ENCODE data around the gene SPATA13. TPM values are rescaled to one million over a fixed set of nuclear protein-coding genes. Genes with fewer than 3 reads are reported as not detected.
A peak's percentile ranks its signal among the peaks of the same experiment; 100 is the strongest.

The SPATA13 gene
- total and polyA plus RNA-seq, 7 experiments from 2014 or later: 62.2 to 104 (median 96.2) TPM

DNA sequence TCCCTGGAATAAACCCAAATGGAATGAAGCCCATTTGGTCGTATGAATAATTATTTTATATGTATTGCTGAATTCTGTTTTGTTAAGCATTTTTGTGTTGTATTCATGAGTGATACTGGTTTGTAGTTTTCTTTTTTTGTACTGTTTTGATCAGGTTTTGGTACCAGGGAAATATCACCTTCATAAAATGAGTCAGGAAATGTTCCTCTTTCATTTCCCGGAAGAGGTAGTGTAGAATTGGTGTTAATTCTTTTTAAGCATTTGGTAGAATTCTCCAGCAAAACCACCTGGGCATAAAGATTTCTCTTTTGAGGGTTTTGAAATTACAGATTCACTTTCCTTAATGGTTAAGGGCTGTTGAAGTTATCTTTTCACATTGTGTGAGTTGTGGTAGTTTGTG is 13.3 kb downstream of the SPATA13 start:
- Mint-ChIP-seq H3K4me1 (peaks cover 0 to 10% (median 8%) of the 10 kb centered on the region in 7 donors), H3K27me3 (no peaks in the 10 kb centered on the region), H3K27ac (no peak overlapping the region), H3K36me3 (peaks cover 0 to 6% (median 0%) of the 10 kb centered on the region in 5 donors), H3K4me3 (no peak overlapping the region), H3K9me3 (no peaks in the 10 kb centered on the region)
- intact Hi-C loops (cut with micrococcal nuclease): no loop called here
- no peaks in the 10 kb centered on the region for H3K36me3 ChIP-seq (ENCODE audit: control insufficient read depth in 2 of 3, insufficient read depth in 3 of 3, low read length in 3 of 3)
- ATAC-seq (no peak), DNase-seq (no peak)
- ChIA-PET CTCF (interaction anchor here (0.8 kb wide), 1 partner anchor 12 kb away, joined by 3 read pairs; no protein-coding TSS in a partner anchor), POLR2A (interaction anchor here (0.7 kb wide), 1 partner anchor 153 kb away, joined by 3 read pairs; no protein-coding TSS in a partner anchor)
- H3K27ac ChIP-seq (ENCODE audit: low read depth, low read length): no peak overlapping the region
- H3K27me3 ChIP-seq (ENCODE audit: control insufficient read depth in 2 of 2, insufficient read depth in 2 of 2, low read length in 2 of 2): no peaks in the 10 kb centered on the region
- no peaks in the 10 kb centered on the region for H3K9me3 ChIP-seq (ENCODE audit: control insufficient read depth in 2 of 3, low read length in 3 of 3)
- H3K4me3 ChIP-seq (ENCODE audit: low read length): no peak overlapping the region
- H3K4me1 ChIP-seq (ENCODE audit: control insufficient read depth in 2 of 2, insufficient read depth in 2 of 2, low read length in 2 of 2): no peaks in the 10 kb centered on the region

DNA sequence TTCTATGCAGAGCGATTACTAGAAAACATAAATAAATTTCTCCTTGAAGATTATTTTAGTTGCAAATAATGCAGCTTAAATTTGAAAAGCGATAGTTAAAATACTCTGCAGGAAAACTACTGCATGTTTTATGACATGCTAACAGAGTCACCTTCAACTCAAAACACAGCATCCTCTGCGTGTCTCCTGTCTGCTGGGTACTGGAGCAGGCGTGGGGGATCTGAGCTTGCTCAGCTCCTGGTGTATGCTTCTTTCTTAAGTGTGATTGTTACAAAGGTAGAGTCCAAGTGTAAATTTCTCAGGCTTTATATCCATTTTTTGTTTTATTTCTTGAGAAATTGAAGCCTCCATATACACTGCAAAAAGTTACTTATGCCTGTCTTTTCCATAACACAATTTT is 15.3 kb downstream of the SPATA13 start:
- POLR2A ChIA-PET: no interaction called here
- H3K27me3 ChIP-seq (ENCODE audit: control insufficient read depth in 2 of 2, insufficient read depth in 2 of 2, low read length in 2 of 2): no peaks in the 10 kb centered on the region
- ATAC-seq (no peak), DNase-seq (no peak)
- no peaks in the 10 kb centered on the region for H3K9me3 ChIP-seq (ENCODE audit: control insufficient read depth in 2 of 3, low read length in 3 of 3)
- Mint-ChIP-seq H3K27ac (peak overlapping the region in 1 of 9 donors; percentile 20), H3K9me3 (peaks cover 0 to 2% (median 0%) of the 10 kb centered on the region in 11 donors), H3K4me3 (no peak overlapping the region), H3K36me3 (peaks cover 0 to 13% (median 4%) of the 10 kb centered on the region in 5 donors), H3K27me3 (no peaks in the 10 kb centered on the region), H3K4me1 (peaks cover 0 to 16% (median 8%) of the 10 kb centered on the region in 7 donors)
- CTCF ChIA-PET: no interaction called here
- H3K4me3 ChIP-seq (ENCODE audit: low read length): no peak overlapping the region
- no peaks in the 10 kb centered on the region for H3K36me3 ChIP-seq (ENCODE audit: control insufficient read depth in 2 of 3, insufficient read depth in 3 of 3, low read length in 3 of 3)
- no peak overlapping the region for H3K27ac ChIP-seq (ENCODE audit: low read depth, low read length)
- intact Hi-C loops (cut with micrococcal nuclease): no loop called here
- H3K4me1 ChIP-seq (ENCODE audit: control insufficient read depth in 2 of 2, insufficient read depth in 2 of 2, low read length in 2 of 2): no peaks in the 10 kb centered on the region

DNA sequence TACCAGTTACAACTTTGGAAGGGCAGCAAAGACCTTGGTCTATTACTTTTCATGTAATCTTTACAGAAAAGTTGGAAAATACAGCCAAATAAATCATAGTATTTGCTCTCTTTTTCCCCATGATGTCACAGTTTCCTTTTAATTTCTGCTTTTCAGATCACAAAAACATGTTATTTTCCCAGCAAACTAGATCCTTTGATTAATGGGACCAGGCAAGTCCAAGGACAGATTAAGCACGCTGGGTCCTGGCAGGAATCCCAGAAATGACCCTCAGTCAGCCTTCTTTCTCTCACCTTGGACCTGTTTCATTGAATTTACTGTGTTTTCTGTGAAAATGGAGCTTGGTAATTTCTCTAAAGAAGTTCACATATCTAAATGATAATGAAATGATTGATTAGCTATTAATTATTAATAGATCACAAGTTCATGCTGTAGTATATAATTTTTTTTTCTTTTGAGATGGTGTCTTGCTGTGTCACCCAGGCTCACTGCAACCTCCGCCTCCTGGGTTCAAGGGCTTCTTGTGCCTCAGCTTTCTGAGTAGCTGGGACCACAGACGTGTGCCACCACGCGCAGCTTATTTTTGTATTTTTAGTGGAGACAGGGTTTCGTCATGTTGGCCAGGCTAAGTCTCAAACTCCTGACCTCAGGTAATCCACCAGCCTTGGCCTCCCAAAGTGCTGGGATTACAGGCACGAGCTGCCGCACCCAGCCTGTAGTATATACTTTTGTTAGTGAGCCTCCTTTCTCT is 16.0 kb downstream of the SPATA13 start:
- POLR2A ChIA-PET: interaction anchor here (0.6 kb wide), 1 partner anchor 82 kb away, joined by 3 read pairs; no protein-coding TSS in a partner anchor
- H3K9me3 Mint-ChIP-seq: peaks cover 0 to 2% (median 0%) of the 10 kb centered on the region in 11 donors
- intact Hi-C loops (cut with micrococcal nuclease): no loop called here
- H3K36me3 ChIP-seq (ENCODE audit: control insufficient read depth in 2 of 3, insufficient read depth in 3 of 3, low read length in 3 of 3): no peaks in the 10 kb centered on the region
- no peak overlapping the region for H3K4me3 Mint-ChIP-seq
- H3K27me3 Mint-ChIP-seq: no peaks in the 10 kb centered on the region
- H3K4me1 ChIP-seq (ENCODE audit: control insufficient read depth in 2 of 2, insufficient read depth in 2 of 2, low read length in 2 of 2): no peaks in the 10 kb centered on the region
- no peak overlapping the region for H3K4me3 ChIP-seq (ENCODE audit: low read length)
- H3K9me3 ChIP-seq (ENCODE audit: control insufficient read depth in 2 of 3, low read length in 3 of 3): no peaks in the 10 kb centered on the region
- H3K36me3 Mint-ChIP-seq: peaks cover 0 to 11% (median 4%) of the 10 kb centered on the region in 5 donors
- no peaks in the 10 kb centered on the region for H3K27me3 ChIP-seq (ENCODE audit: control insufficient read depth in 2 of 2, insufficient read depth in 2 of 2, low read length in 2 of 2)
- peaks cover 0 to 16% (median 8%) of the 10 kb centered on the region in 7 donors for H3K4me1 Mint-ChIP-seq
- H3K27ac ChIP-seq (ENCODE audit: low read depth, low read length): no peak overlapping the region
- DNase-seq (no peak), ATAC-seq (no peak)
- no peak overlapping the region for H3K27ac Mint-ChIP-seq
- CTCF ChIA-PET: no interaction called here

DNA sequence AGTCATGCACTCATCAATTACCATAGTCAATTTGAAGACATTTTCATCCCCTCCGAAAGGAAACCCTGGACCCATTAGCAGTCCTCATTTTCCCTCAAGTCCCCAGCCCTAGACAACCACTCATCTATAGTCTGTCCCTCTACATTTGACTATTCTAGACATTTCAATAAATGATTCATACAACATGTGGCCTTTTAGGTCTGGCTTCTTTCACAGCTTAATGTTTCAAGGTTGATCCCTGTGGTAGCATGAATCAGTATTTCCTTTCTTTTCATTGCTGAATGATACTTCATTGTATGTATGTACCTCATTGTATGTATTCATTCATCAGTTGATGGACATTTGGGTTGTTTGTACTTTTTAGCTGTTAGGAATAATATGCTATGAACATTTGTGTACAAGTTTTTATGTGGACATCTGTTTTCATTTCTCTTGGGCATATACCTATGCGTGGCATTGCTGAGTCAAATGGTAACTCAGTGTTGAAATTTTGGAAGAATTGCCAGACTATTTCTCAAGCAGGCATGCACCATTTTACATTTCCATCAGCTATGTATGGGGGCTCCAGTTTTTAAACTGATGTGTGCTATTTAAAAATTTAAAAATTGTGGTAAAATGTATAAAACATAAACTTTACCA is 18.4 kb downstream of the SPATA13 start:
- Mint-ChIP-seq H3K27me3 (no peaks in the 10 kb centered on the region), H3K9me3 (peaks cover 0 to 9% (median 4%) of the 10 kb centered on the region in 11 donors), H3K4me3 (no peak overlapping the region), H3K36me3 (peaks cover 0 to 19% (median 8%) of the 10 kb centered on the region in 5 donors), H3K27ac (no peak overlapping the region), H3K4me1 (peaks cover 6 to 24% (median 16%) of the 10 kb centered on the region in 7 donors)
- no peak overlapping the region for H3K27ac ChIP-seq (ENCODE audit: low read depth, low read length)
- CTCF ChIA-PET: interaction anchor here (0.7 to 1.4 kb wide), 2 partner anchors 10 to 193 kb away, joined by 3 read pairs; no protein-coding TSS in a partner anchor
- H3K4me3 ChIP-seq (ENCODE audit: low read length): no peak overlapping the region
- H3K9me3 ChIP-seq (ENCODE audit: control insufficient read depth in 2 of 3, low read length in 3 of 3): no peaks in the 10 kb centered on the region
- intact Hi-C loops (cut with micrococcal nuclease): no loop called here
- no peak for DNase-seq
- POLR2A ChIA-PET: no interaction called here
- H3K36me3 ChIP-seq (ENCODE audit: control insufficient read depth in 2 of 3, insufficient read depth in 3 of 3, low read length in 3 of 3): no peaks in the 10 kb centered on the region
- H3K27me3 ChIP-seq (ENCODE audit: control insufficient read depth in 2 of 2, insufficient read depth in 2 of 2, low read length in 2 of 2): no peaks in the 10 kb centered on the region
- peaks cover 0 to 4% of the 10 kb centered on the region in 2 donors for H3K4me1 ChIP-seq (ENCODE audit: control insufficient read depth in 2 of 2, insufficient read depth in 2 of 2, low read length in 2 of 2)
- ATAC-seq: no peak

DNA sequence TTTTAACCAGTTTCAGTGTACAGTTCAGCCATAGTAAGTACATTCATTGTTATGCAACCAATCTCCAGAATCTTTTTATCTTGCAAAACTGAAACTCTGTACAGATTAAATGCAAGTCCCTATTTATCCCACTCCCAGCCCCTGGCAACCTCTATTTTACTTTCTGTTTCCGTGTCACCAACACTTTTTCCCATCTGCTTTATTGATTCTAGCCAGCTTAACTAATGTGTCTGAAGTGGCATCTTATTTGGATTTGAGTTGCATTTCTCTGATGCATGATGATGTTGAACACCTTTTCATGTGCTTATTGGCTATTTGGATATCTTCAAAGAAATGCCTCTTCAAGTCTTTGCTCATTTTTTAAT is 18.9 kb downstream of the SPATA13 start:
- Mint-ChIP-seq H3K9me3 (peaks cover 0 to 9% (median 4%) of the 10 kb centered on the region in 11 donors), H3K4me1 (peaks cover 5 to 22% (median 12%) of the 10 kb centered on the region in 7 donors), H3K36me3 (peaks cover 0 to 21% (median 8%) of the 10 kb centered on the region in 5 donors), H3K27ac (no peak overlapping the region), H3K27me3 (no peaks in the 10 kb centered on the region), H3K4me3 (no peak overlapping the region)
- ATAC-seq (no peak), DNase-seq (no peak)
- no peak overlapping the region for H3K27ac ChIP-seq (ENCODE audit: low read depth, low read length)
- intact Hi-C loops (cut with micrococcal nuclease): no loop called here
- POLR2A ChIA-PET: no interaction called here
- no peaks in the 10 kb centered on the region for H3K9me3 ChIP-seq (ENCODE audit: control insufficient read depth in 2 of 3, low read length in 3 of 3)
- no peaks in the 10 kb centered on the region for H3K36me3 ChIP-seq (ENCODE audit: control insufficient read depth in 2 of 3, insufficient read depth in 3 of 3, low read length in 3 of 3)
- no peaks in the 10 kb centered on the region for H3K27me3 ChIP-seq (ENCODE audit: control insufficient read depth in 2 of 2, insufficient read depth in 2 of 2, low read length in 2 of 2)
- no peak overlapping the region for H3K4me3 ChIP-seq (ENCODE audit: low read length)
- CTCF ChIA-PET: interaction anchor here (0.7 to 1.4 kb wide), 2 partner anchors 9 to 193 kb away, joined by 3 read pairs; no protein-coding TSS in a partner anchor
- H3K4me1 ChIP-seq (ENCODE audit: control insufficient read depth in 2 of 2, insufficient read depth in 2 of 2, low read length in 2 of 2): peaks cover 0 to 4% of the 10 kb centered on the region in 2 donors

DNA sequence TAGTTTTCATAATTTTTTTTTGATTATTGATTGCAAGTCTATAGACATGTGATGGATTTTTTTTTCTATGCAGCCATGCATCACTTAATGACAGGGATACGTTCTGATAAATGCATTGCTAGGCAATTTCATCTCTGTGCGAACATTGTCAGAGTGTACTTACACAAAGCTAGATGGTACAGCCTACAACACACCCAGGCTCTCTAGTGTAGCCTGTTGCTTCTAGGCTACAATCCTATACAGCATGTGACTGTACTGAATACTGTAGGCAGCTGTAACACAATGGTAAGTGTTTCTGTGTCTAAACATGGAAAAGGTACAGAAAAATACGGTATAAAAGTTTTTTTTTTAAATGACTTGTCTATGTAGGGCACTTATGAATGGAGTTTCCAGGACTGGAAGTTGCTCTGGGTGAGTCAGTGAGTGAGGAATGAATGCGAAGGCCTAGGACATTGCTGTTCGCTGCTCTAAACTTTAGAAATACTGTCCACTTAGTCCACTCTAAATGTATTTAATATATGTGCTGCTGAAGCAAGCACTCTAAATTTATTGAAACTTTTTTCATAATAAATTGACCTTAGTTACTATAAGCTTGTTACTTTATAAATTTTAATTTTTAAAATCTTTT is 20.3 kb downstream of the SPATA13 start:
- H3K36me3 ChIP-seq (ENCODE audit: control insufficient read depth in 2 of 3, insufficient read depth in 3 of 3, low read length in 3 of 3): no peaks in the 10 kb centered on the region
- Mint-ChIP-seq H3K4me1 (peaks cover 5 to 20% (median 12%) of the 10 kb centered on the region in 7 donors), H3K27me3 (no peaks in the 10 kb centered on the region), H3K4me3 (no peak overlapping the region), H3K9me3 (peaks cover 0 to 9% (median 4%) of the 10 kb centered on the region in 11 donors), H3K27ac (no peak overlapping the region), H3K36me3 (peaks cover 0 to 21% (median 8%) of the 10 kb centered on the region in 5 donors)
- CTCF ChIA-PET: interaction anchor here (1.1 kb wide), 1 partner anchor 14 kb away, joined by 3 read pairs; no protein-coding TSS in a partner anchor
- no peak for ATAC-seq
- POLR2A ChIA-PET: no interaction called here
- H3K27me3 ChIP-seq (ENCODE audit: control insufficient read depth in 2 of 2, insufficient read depth in 2 of 2, low read length in 2 of 2): no peaks in the 10 kb centered on the region
- no peaks in the 10 kb centered on the region for H3K9me3 ChIP-seq (ENCODE audit: control insufficient read depth in 2 of 3, low read length in 3 of 3)
- H3K4me1 ChIP-seq (ENCODE audit: control insufficient read depth in 2 of 2, insufficient read depth in 2 of 2, low read length in 2 of 2): peaks cover 0 to 4% of the 10 kb centered on the region in 2 donors
- intact Hi-C loops (cut with micrococcal nuclease): no loop called here
- no peak overlapping the region for H3K4me3 ChIP-seq (ENCODE audit: low read length)
- no peak overlapping the region for H3K27ac ChIP-seq (ENCODE audit: low read depth, low read length)
- DNase-seq: no peak

Measured in naive thymus-derived CD4-positive, alpha-beta T cell (primary cell).